HG02981 (cell line): ENCODE measurements around the gene CAMK2B.
"Not testable (repeated sequence)": the region's sequence is repeated elsewhere in the genome, so short reads cannot be mapped to it uniquely, and the experiment has no call there.

ENCODE experiments used
- ATAC-seq: cut with Tn5 transposase; IDR thresholded peaks from one replicate; pipeline ENCODE4 v1.9.1; 2021; ENCODE audit warnings: mild to moderate bottlenecking, moderate library complexity; ENCODE audit not compliant: unreplicated experiment

The CAMK2B gene

DNA sequence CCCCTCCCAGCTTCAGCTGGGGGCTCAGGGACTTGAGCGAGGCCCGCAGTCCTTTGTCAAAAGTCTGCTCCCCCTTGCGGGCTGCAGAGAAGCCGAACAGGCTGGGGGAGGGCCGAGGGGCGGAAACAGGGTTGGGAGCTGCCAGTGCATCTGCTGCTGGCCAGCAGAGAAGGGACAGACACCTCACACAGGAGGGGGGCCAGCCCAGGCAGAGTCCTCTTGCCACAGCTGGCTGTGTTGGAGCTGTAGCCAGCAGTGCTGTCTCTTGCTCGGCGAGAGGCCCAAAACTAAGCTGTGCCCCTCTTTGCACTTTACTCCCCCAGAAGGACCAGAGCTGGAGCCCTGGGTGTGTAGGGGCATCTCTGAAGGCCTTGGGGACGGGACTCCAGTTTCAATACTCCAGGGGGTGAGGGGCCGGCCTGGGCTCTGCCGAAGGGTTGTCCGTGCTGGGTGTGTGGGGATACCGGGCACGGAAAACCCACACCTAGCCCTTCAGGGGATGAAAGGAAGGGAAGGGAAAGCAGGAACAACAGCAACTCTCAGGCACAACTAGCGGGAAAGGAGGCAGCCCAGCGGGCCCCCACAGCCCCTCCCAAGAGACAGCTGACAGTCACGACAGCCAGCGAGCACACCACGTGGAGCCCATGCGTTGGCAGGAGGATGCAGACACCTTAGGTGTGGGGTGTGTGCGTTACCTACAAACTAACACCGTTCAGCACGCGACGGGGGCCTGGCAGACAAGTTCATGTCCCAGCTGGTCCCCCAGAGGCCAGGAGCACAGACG is 106.8 kb downstream of the CAMK2B start:
- no peak for ATAC-seq

DNA sequence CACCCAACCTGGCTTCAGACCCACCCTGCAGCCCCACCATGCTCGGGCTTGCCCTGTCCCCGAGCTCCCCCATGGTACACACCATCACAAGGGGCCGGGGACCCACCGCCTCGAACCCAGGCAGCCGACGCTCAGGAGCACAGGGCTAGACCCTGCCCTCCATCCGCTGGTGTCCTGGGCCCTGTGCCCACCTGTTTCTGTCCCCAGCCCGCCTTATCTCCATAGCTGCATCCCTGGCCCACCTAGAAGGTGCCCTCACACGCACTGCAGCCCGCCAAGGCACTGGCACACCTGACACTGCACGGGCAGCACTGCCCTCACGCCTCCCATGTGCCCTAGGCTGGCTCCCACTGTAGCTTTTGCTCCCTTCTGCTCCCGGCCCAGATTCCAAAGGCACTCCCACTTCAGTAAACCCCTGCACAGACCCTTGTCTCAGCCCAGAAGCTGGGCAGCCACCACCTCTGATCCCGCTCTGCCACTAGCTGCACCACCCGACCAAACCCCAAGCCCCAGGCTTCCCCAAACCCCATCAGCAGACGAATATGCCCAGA is 107.5 kb downstream of the CAMK2B start:
- no peak for ATAC-seq

DNA sequence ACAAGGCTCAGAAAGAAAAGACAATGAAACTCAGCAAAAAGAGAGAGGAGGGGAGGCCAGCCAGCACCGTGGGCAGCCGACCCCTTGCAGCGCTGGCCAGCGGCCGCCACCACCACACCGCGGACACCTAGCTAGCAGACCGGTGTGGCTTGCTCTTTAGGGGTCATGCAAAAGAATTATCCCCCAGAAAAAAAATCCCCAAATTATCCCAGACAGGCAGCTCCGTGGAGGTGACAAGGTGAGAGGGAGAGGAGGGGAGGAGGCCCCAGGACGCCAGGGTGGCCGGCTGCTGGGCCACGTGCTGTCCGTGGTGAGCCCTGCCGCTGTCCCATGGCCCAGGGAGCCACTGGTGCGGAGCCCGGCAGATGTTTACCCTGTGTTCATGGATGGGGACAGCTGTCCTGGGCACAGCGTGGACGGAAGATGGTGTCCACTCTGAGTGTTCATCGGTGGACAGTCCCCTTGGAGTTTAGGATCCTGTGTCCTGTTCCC is 108.1 kb downstream of the CAMK2B start:
- ATAC-seq = no peak

DNA sequence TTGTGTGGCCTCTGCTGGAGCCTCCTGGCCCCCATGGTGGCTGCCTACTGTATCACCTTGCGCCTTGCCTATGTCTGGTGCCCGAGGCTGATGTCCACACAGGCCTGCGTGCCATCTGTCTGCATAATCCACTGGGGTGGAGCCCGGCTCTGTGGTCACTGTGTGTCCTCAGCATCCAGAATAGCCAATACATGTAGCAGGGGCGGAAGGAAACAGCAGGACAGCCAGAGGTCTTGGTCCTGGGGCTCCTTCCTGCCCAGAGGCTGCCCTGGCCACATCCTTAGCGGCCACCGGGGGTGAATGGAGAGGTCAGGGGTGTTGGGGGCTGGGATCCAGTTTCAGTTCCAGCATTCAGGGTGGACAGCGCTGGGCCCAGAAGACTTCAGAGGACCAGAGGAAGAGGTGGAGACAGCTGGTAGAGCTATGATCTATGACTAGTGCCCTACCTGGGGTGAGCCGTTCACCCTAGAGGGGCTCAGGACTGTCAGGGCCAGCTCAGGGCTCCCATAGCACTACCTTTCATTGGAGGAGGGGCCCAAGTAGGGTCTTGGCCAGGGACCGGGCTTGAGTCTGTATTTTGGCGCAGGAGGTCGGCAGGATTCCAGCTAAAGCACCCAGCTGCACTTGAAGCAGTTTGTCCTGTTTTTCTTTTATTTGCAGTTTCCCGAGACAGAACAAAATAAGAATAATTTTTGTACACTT is 108.7 kb downstream of the CAMK2B start:
- no peak for ATAC-seq

DNA sequence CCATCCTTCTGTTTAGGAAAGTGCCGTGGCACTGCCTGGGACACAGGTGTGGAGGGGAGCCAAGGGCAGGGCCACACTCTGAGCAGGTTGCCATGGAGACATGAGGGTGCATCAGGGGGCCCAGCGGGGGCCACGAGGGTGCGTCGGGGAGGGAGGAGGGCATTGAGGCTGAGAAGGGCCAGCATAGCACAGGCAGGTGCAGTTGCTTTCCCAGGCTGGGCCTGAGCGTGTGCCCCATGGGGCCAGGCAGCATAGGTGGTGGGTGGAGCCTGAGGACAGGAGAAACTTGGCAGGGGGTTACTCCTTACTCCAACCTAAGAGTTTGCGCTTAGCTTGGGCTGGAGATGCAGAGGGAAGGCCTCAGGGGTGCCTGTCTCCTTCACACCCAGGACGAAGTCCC is 109.4 kb downstream of the CAMK2B start:
- no peak for ATAC-seq

DNA sequence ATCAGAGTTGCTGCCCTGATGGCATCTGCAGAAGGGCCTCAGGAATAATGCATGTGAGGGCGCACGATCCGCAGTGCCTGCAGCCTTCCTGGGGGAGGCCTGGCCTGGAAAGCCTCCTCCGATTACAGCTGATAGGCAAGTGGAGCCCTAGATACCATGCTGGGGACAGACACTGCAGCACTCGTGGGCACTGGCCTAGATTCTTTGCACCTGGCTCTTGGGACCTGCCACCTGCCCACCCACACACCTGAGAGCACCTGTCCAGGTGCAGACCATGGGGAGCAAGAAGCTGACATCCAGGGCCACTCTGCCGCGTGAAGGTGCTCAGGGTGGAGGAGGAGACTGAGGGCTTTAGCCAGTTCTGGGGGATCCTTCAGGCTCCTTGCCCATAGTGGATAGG is 109.9 kb downstream of the CAMK2B start:
- ATAC-seq = no peak

DNA sequence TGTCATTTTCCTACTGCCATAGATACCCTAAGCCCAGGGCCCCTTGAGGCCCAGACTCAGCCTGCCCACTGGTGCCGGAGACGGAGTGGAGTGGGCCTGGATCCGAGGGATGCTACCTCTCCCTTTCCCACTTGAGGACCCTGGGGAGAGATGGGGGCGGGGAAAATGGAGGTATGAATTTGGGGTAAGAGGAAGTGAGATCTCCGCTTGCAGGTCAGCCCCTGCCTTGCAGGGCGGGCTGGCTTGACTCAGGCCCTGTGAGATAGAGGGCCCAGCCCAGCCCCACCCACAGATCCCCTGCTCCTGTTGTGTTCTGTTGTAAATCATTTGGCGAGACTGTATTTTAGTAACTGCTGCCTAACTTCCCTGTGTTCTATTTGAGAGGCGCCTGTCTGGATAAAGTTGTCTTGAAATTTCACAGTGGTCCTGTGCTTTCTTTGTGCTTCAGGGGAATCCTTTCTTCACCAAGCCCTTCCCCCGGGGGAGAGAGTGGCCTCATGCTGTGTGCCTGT is 111.5 kb downstream of the CAMK2B start:
- no peak for ATAC-seq

DNA sequence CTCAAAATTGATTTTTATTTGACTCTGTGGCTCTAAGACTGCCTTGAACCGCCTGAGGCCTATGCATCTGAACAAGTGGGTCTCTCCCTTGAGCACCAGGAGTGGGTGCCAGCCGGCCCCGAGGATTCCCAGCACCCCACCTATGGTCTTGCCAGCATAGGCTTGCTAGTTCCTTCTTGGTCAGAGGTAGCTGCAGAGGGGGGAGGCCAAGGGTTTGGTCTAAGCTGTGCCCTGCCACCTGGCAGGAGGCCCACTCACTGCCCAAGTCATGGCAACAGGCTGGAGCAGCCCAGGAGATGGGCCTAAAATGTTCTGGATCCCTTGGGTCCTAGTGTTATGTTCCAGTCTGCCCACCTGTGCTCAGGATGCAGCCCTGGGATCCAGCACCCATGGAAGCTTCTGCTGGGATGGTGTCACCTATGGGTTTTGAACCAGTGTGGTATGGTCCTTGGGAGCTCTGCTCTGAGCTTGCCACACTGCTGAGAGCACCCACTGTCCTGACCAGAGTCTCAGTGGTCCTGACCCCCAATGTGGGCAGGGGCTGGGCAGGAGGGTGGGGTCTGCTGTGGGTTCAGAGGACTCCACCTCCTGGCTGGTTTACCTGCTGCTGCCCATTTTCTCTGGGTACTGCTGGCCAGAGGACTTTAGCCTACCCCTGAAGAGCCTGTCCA is 112.1 kb downstream of the CAMK2B start:
- ATAC-seq = no peak

DNA sequence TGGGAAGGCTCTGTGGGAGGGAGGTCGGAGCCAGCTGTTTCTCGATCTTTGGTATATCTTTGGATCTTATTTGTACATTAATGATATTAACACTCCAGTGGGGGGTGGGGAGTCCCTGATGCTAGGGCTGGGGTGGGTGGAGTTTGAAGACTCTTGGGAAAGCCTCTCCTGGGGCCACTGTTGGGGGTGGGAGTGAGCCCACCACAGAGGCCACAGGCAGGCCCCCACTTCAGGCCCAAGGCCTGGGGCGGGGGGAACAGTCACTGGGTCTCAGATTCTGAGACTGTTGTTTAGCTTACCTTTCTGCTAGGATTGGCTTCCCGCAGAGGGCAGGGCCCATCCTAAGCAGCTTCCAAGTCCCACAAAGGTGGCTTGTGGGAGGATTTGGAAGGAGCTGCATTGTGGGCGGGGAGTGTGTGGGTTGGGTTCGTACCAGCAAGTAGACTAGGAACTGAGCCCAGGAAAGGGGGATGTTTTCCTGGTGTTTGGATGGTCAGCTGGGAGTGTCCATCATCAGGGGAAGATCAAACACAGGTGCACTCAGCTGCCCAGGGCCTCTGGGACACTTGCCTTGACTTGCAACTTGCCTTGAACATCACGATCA is 112.7 kb downstream of the CAMK2B start:
- ATAC-seq = no peak

DNA sequence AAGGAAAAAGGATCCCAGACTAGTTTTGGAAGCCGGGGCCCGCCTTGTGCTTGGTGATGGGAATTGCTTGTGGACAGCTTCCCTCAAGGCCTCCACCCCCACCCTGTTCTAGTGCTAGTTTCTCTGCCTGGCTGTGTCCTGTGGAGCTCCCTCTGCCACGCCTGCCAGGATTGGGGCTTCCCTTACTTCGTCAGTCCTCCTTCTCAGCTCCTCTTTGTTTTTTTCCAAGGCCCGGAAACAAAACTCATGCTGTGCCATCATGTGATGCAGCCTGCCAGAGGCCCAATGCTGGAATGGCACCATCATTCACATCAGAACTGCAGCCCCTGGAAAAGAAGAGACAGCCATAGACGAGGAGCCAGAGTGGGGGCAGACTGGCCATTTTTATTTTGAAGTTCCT is 113.4 kb downstream of the CAMK2B start:
- no peak for ATAC-seq

DNA sequence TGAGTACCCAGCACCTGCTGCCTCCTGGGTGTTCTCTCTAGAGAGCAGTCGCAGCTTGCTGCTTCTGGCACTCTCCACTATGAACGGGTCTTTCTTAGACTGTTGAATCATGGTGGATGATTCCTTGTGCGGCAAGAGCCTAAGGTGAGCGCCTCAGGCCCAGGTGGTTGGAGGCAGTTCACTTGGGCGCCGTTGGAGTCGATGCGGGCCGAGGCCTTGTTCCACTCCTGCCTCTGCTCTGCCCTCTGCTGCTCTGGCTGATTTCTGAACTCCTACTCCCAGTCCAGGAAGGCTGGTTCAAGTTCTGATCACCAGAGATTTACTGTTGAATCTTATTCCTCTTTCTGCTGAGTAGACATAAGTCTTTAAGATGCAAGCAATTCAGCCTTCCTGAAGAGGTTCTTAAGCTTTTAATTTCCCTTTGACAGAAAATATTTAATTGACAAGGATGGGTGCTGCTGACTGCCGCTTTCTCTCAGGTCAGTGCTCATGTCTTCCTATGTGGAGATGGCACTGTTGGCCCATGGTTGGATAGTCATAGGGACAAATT is 114.2 kb downstream of the CAMK2B start:
- ATAC-seq = no peak

DNA sequence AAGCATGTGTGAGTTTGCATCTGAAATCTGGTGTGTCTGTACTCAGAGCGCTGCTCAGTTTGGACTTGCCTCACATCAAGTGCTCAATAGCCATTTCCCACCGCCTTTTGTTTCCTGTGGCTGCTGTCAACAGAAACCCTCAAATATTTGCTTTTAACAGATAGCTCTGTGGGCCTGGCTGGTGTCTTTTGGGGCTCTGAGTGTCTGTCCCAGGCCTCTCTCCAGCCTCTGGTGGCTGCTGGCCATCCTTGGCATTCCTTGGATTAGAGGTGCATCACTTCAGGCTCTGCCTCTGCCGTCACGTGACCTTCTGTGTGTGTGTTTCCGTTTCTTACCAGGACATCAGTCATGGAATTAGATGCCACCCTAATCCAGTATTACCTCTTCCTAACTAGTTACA is 115.3 kb downstream of the CAMK2B start:
- no peak for ATAC-seq

DNA sequence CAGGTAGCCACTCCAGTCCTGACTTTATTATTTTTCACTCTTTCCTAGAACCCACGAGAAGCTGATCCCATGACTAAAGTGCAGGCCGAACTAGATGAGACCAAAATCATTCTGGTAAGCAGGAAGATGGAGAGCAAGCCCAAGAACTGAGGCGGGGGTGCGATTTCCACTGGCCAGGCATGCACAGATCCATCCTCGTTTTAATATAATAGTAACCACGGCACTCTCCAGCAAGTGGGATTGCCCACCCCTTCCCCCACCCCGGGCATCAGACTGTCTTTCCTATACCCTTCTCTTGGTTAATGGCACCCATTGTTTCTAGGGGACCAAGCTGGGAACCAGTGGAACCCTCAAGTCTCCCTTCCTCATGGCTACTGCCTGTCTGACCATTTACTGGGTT is 117.3 kb downstream of the CAMK2B start:
- no peak for ATAC-seq

DNA sequence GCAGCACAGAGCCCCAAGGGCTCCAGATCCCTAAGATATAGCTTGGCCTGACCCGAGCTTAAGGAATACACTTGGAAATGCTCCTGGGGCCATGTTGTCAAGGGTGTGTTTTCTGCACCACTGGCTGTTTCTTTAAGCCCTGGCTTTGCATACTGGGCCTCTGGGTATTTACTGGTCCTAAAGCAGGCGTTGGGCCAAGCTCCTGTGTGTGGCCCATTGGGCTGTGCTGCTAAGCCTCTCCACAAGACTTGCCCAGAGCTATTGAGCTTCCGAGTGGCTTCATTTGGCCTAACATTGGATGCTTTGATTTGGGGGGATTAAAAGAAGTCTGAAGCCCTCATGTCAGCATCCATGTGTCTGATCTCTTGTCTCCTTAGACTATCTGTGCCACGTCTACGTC is 119.4 kb downstream of the CAMK2B start:
- ATAC-seq = no peak

DNA sequence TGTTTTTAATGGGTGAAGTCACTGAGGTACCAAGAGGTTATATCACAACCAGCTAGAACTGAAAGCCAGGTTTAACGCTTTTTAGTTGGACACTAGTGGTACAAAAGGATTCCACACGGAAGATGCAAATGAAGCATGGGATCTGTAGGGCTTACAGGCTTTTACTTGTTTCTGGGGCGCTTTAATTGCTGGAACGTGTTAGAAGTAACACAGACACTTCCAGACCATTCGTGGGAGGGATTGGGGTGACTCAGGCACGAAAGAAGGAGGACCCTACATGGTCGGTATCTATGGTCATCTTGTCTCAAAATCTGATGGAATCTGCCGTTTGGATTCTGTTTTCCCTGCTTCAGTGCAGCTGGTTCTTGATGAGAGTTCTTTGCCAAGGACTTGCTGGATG is 123.6 kb downstream of the CAMK2B start:
- ATAC-seq = no peak

DNA sequence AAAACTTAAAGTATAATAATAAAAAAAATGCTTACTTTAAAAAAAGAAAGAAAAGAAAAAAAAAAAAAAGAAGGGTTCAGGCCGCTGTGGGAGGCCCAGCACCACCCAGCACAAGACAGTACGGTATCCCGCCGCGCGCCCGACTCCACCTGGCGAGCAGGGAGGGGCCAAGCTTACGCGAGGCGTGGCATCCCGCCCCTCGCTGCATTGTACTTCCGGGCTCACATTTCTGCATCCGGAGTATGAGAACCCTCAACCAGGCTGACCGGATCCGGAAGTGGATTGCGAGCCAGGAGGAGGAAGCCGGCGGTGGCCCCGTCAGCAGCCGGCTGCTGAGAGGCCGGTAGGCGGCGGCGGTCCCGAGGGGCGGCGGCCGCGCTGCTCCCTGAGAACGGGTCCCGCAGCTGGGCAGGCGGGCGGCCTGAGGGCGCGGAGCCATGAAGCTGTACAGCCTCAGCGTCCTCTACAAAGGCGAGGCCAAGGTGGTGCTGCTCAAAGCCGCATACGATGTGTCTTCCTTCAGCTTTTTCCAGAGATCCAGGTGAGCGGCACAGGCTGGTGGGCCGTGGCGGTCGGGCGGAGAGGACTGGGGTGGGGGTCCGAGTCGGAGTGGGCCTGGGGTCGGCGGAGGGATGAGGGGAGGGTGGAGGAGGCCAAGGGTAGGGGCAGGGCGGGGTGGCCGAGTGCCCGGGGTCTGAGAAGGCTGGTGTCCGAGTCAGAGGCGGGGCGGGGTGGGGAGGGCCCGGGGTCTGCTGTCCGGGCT is 124.5 kb downstream of the CAMK2B start, which contains the start of gene YKT6:
YKT6 (plus strand) TSS at position 280 of the 763 bp plus-strand sequence; CDS start at position 438, 158 bp downstream.
- ATAC-seq = peak; percentile 99

DNA sequence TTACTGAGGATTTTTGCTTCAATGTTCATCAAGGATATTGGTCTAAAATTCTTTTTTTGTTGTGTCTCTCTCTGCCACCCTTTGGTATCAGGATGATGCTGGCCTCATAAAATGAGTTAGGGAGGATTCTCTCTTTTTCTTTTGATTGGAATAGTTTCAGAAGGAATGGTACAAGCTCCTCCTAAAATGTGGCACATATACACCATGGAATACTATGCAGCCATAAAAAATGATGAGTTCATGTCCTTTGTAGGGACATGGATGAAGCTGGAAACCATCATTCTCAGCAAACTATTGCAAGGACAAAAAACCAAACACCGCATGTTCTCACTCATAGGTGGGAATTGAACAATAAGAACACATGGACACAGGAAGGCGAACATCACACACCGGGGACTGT is 125.2 kb downstream of the CAMK2B start:
- not testable (repeated sequence) for ATAC-seq

DNA sequence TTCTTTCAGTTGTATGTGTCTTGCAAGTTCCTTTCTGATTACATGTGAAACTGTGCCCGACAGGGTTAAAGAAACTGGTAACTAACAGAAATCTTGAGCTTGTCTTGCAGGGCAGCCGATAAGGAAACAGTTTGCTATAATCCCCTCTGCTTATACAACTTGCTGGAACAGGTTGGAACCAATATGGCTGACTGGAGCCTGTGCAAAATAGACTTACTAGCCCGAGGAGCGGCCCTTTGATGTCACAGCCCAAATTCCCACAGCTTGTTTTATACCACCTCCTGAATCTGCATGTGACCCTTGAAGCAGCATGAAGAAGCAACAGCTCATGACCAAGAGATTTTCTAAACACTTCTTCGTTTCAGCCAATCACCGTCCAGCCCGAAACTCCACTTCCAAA is 127.9 kb downstream of the CAMK2B start:
- ATAC-seq = no peak

DNA sequence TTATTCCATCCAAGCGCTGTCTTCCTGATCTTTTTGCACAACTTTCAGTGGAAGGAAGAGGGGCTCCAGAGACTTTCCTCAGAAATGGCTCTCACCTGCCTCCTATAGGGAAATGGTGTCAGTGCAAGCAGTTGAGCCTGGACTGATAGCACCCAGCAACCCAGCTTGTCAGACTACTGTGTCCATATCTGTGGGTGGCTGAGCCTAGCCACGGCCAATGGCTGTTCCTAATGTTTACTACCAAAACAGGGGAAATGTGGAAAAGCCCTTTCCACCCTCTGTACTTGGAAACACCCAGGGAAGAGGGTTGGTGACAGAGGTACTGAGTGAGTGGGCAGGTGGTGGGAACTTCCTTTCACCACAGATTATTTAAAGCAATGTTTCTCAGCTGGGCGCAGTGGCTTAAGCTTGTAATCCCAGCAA is 128.9 kb downstream of the CAMK2B start:
- ATAC-seq = no peak

DNA sequence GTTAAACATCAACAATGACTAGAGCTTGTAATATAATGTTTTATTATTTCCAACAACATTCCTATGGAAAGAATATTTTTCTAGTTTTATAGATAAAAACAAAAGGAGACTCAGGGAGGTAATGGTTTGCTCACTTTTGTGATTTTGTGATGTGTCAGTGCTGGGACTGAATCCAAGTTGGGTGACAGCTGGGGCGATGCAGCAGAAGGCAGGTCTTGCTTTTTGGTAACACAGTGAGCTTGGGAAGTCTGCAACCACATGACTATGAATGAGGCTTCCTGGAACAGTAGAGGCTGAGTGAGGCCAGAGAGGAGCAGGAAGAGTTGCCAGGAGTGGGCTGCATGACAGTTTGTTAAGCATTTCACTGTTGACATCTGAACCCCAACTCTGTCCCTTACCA is 129.5 kb downstream of the CAMK2B start:
- ATAC-seq = no peak
